Measurements from ENCODE around the gene BRICD5. TPM values are rescaled to one million over a fixed set of nuclear protein-coding genes. Genes with fewer than 3 reads are reported as not detected.

The BRICD5 gene
- total RNA-seq, 1 experiment from 2014 or later: 4.8 TPM

DNA sequence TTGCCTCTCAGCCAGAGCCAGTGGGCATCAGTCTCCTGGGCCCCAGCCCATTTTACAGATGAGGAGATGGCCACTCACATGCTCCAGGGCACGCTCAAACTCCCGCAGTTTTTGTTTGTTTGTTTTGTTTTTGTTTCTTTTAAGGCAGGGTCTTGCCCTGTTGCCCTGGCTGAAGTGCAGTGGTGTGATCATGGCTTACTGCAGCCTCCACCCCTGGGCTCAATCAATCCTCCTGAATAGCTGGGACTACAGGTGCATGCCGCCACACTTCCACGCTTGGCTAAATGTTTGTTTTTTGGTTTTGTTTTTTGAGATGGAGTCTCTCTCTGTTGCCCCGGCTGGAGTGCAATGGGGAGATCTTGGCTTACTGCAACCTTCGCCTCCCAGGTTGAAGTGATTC is 16.3 kb upstream of the BRICD5 start:
- intact Hi-C loops (cut with micrococcal nuclease): no loop called here
- no peaks in the 10 kb centered on the region; the same call in 1 of the 2 replicates for H3K36me3 ChIP-seq (ENCODE audit: low read depth, low read length)
- no peaks in the 10 kb centered on the region for H3K9me3 ChIP-seq (ENCODE audit: low read length)
- peaks cover 12% of the 10 kb centered on the region for H3K4me1 ChIP-seq (ENCODE audit: insufficient read depth, low read length)
- POLR2A ChIA-PET (ENCODE audit: unreplicated experiment): interaction anchor here (0.5 to 1.1 kb wide), 2 partner anchors 71 to 262 kb away, joined by 3 to 25 read pairs; partner anchors contain the start of genes RPS2 and TRAF7
- H2AFZ ChIP-seq (ENCODE audit: low read length): no peak overlapping the region
- H3K9ac ChIP-seq (ENCODE audit: low read length): no peak overlapping the region
- no peaks in the 10 kb centered on the region for H3K27me3 ChIP-seq (ENCODE audit: low read length)
- H4K20me1 ChIP-seq (ENCODE audit: low read length): peaks cover 9% of the 10 kb centered on the region; the same call in 1 of the 2 replicates
- peak overlapping the region; percentile 68; the same call in 1 of the 2 replicates for H3K4me2 ChIP-seq (ENCODE audit: low read length)
- ATAC-seq (no peak), DNase-seq (no peak)
- H3K9me2 ChIP-seq (replicated peaks; ENCODE audit: low read length): no peaks in the 10 kb centered on the region
- peaks cover 55% of the 10 kb centered on the region for H3K79me2 ChIP-seq (ENCODE audit: low read length)
- no peak overlapping the region for H3K4me3 ChIP-seq (ENCODE audit: low read length)
- no peak overlapping the region for H3K27ac ChIP-seq (ENCODE audit: low read length)
- no TSS peak for BruUV-seq (replicated peaks)
- CTCF ChIA-PET: interaction anchor here (1.0 kb wide), 1 partner anchor 33 kb away, joined by 3 read pairs; no protein-coding TSS in a partner anchor
- TF ChIP-seq, protein P1, sequence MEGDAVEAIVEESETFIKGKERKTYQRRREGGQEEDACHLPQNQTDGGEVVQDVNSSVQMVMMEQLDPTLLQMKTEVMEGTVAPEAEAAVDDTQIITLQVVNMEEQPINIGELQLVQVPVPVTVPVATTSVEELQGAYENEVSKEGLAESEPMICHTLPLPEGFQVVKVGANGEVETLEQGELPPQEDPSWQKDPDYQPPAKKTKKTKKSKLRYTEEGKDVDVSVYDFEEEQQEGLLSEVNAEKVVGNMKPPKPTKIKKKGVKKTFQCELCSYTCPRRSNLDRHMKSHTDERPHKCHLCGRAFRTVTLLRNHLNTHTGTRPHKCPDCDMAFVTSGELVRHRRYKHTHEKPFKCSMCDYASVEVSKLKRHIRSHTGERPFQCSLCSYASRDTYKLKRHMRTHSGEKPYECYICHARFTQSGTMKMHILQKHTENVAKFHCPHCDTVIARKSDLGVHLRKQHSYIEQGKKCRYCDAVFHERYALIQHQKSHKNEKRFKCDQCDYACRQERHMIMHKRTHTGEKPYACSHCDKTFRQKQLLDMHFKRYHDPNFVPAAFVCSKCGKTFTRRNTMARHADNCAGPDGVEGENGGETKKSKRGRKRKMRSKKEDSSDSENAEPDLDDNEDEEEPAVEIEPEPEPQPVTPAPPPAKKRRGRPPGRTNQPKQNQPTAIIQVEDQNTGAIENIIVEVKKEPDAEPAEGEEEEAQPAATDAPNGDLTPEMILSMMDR (conservative IDR thresholded peaks at IDR 0.05; ENCODE audit: low read depth, low read length): no peak
- TF ChIP-seq EZH2phosphoT487 (IDR thresholded peaks at IDR 0.05; ENCODE audit: borderline replicate concordance, low read length): no peak
- TF ChIP-seq EZH2 (IDR thresholded peaks at IDR 0.05; ENCODE audit: low read length, unreplicated experiment): no peak
- H3F3A ChIP-seq (ENCODE audit: low read length, unreplicated experiment): no peaks in the 10 kb centered on the region

DNA sequence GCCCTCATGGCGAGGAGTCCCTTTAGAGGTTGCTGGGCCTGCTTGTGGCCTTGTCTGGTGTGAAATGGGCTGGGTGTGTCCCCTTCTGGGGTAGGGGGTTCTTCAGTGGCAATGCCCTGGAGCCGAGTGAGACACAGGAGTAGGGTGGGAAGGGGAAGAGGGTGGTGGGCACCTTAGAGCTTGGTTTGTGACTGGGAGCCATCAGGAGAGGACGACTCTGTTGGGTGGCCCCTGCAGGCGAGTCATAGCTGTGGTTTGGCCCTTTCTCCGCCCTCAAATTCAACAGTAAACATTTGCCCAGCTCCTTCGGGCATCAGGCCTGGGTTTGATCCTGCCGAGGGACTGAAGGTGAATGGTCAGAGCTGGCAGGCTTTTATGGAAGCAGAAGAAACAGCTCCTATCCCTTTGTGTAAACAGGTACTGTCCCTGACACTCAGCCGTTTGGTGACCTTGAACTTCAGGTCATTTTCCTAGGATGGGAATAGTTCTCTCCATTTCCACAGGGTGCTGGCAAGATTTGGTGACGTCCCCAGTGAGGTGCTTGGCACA is 15.7 kb upstream of the BRICD5 start:
- Histone ChIP-seq H3K4me1 (ENCODE audit: insufficient read depth, low read length) (peaks cover 12% of the 10 kb centered on the region), H3K79me2 (ENCODE audit: low read length) (peaks cover 55% of the 10 kb centered on the region), H4K20me1 (ENCODE audit: low read length) (peaks cover 9% of the 10 kb centered on the region; the same call in 1 of the 2 replicates), H3F3A (ENCODE audit: low read length, unreplicated experiment) (no peaks in the 10 kb centered on the region), H3K27me3 (ENCODE audit: low read length) (no peaks in the 10 kb centered on the region), H3K9ac (ENCODE audit: low read length) (no peak overlapping the region), H3K4me3 (ENCODE audit: low read length) (no peak overlapping the region), H3K27ac (ENCODE audit: low read length) (no peak overlapping the region), H3K9me3 (ENCODE audit: low read length) (no peaks in the 10 kb centered on the region), H3K9me2 (replicated peaks; ENCODE audit: low read length) (no peaks in the 10 kb centered on the region), H2AFZ (ENCODE audit: low read length) (no peak overlapping the region), H3K4me2 (ENCODE audit: low read length) (peak overlapping the region; percentile 68), H3K36me3 (ENCODE audit: low read depth, low read length) (no peaks in the 10 kb centered on the region; the same call in 1 of the 2 replicates)
- CTCF ChIA-PET: interaction anchor here (0.6 to 1.0 kb wide), 3 partner anchors 12 to 32 kb away, joined by 3 read pairs; partner anchors contain the start of gene PGP
- DNase-seq: peak; percentile 53
- no TSS peak for BruUV-seq (replicated peaks)
- TF ChIP-seq EZH2 (IDR thresholded peaks at IDR 0.05; ENCODE audit: low read length, unreplicated experiment) (no peak), EZH2phosphoT487 (IDR thresholded peaks at IDR 0.05; ENCODE audit: borderline replicate concordance, low read length) (no peak)
- TF ChIP-seq, protein P1 (conservative IDR thresholded peaks at IDR 0.05; ENCODE audit: low read depth, low read length): no peak
- intact Hi-C loops (cut with micrococcal nuclease): no loop called here
- POLR2A ChIA-PET (ENCODE audit: unreplicated experiment): interaction anchor here (0.5 to 1.1 kb wide), 2 partner anchors 71 to 262 kb away, joined by 3 to 25 read pairs; partner anchors contain the start of genes RPS2 and TRAF7
- ATAC-seq: peak; percentile 41
